ENCODE measurements around the gene CD79A.

DNA sequence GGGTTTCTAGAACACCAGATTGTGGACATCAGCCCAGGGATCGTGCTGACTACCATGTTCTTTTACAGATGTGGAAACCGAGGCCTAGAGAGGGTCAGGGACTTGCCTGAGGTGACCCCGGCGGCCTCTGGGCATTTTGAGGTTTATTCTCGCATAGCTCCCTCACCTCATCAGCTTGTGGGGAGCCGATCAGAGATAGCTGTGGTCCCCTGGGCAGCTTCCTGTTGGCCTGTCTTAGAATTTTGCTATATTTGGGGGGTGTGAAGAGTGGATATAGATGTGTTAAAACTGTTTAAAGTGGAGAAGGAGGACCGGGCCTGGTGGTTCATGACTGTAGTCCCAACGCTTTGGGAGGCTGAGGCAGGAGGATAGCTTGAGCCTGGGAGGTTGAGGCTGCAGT is 12.8 kb downstream of the CD79A start:
- TF ChIP-seq, protein P1, sequence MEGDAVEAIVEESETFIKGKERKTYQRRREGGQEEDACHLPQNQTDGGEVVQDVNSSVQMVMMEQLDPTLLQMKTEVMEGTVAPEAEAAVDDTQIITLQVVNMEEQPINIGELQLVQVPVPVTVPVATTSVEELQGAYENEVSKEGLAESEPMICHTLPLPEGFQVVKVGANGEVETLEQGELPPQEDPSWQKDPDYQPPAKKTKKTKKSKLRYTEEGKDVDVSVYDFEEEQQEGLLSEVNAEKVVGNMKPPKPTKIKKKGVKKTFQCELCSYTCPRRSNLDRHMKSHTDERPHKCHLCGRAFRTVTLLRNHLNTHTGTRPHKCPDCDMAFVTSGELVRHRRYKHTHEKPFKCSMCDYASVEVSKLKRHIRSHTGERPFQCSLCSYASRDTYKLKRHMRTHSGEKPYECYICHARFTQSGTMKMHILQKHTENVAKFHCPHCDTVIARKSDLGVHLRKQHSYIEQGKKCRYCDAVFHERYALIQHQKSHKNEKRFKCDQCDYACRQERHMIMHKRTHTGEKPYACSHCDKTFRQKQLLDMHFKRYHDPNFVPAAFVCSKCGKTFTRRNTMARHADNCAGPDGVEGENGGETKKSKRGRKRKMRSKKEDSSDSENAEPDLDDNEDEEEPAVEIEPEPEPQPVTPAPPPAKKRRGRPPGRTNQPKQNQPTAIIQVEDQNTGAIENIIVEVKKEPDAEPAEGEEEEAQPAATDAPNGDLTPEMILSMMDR (conservative IDR thresholded peaks at IDR 0.05 in 1 of 2, IDR thresholded peaks at IDR 0.05 in 1 of 2; ENCODE audit: low read depth in 1 of 2, low read length in 2 of 2): no peak
- TF ChIP-seq EZH2 (IDR thresholded peaks at IDR 0.05; ENCODE audit: low read length, missing control alignments): no peak
